GM12891 (cell line): ENCODE results near the gene RCBTB1.

ENCODE experiments used
- PAX5 ChIP-seq: IDR thresholded peaks from 2 replicates; pipeline ENCODE4 v1.6.1; 2011; ENCODE audit warnings: low read length, moderate library complexity, mild to moderate bottlenecking; ENCODE audit not compliant: insufficient read depth, severe bottlenecking
- POLR2A ChIP-seq: IDR thresholded peaks from 2 replicates; pipeline ENCODE4 v1.6.1; 2011; ENCODE audit warnings: low read depth, low read length, control low read depth
- POLR2AphosphoS5 ChIP-seq: IDR thresholded peaks from 2 replicates; pipeline ENCODE4 v1.6.1; 2011; ENCODE audit warnings: low read depth, low read length, control low read depth
- POU2F2 ChIP-seq: IDR thresholded peaks from 2 replicates; pipeline ENCODE4 v1.6.1; 2011; ENCODE audit warnings: low read depth, mild to moderate bottlenecking, control low read depth, low read length, moderate library complexity
- SPI1 ChIP-seq: IDR thresholded peaks from 2 replicates; pipeline ENCODE4 v1.6.1; 2011; ENCODE audit warnings: low read depth, low read length, control low read depth
- TAF1 ChIP-seq: IDR thresholded peaks from 2 replicates; pipeline ENCODE4 v1.6.1; 2011; ENCODE audit warnings: low read depth, low read length, control low read depth

GRCh38 chr13:49607761-49608160, 22.4 kb upstream of the RCBTB1 start:
- TF ChIP-seq POLR2AphosphoS5, result no peak
- no peak for TF ChIP-seq POLR2A
- no peak for TF ChIP-seq TAF1
- no peak for TF ChIP-seq SPI1
- TF ChIP-seq POU2F2, result no peak
- TF ChIP-seq PAX5, result no peak
